Stimulated activated CD4-positive, alpha-beta T cell treated with anti-CD3 and anti-CD28 coated beads, Interleukin-12 subunit alpha, Interleukin-12 subunit beta, amount 100 ng/mL, for 4 hours (primary cell): Measurements from ENCODE around the gene MCM3AP.

Source experiments
- DNase-seq: peaks from one replicate; pipeline ENCODE4 v3.0.0-alpha.2; 2020

The MCM3AP gene

GRCh38 chr21:46215436-46216131, 69.8 kb downstream of the MCM3AP start:
- DNase-seq: no peak

GRCh38 chr21:46214478-46215340, 70.7 kb downstream of the MCM3AP start:
- DNase-seq: no peak

GRCh38 chr21:46213620-46214286, 71.7 kb downstream of the MCM3AP start:
- no peak for DNase-seq

- no peak for DNase-seq
These were observed 72.5 kb downstream of the MCM3AP start for GRCh38 chr21:46212721-46213484.

- no peak for DNase-seq
These were observed 73.4 kb downstream of the MCM3AP start for GRCh38 chr21:46211786-46212720.

- no peak for DNase-seq
These were observed 74.0 kb downstream of the MCM3AP start for GRCh38 chr21:46211376-46211775.

- DNase-seq: no peak
These were observed 74.9 kb downstream of the MCM3AP start for GRCh38 chr21:46210378-46211136.

GRCh38 chr21:46208761-46209721, 76.4 kb downstream of the MCM3AP start:
- no peak for DNase-seq

- no peak for DNase-seq
These were observed 77.4 kb downstream of the MCM3AP start for GRCh38 chr21:46207920-46208591.

- DNase-seq: no peak
These were observed 78.1 kb downstream of the MCM3AP start for GRCh38 chr21:46207006-46207919.

- no peak for DNase-seq
These were observed 79.0 kb downstream of the MCM3AP start for GRCh38 chr21:46206163-46207005.

GRCh38 chr21:46205766-46206162, 79.6 kb downstream of the MCM3AP start:
- no peak for DNase-seq

GRCh38 chr21:46205166-46205565, 80.2 kb downstream of the MCM3AP start:
- DNase-seq: no peak

- DNase-seq: no peak
These were observed 82.2 kb downstream of the MCM3AP start for GRCh38 chr21:46203203-46203600.

GRCh38 chr21:46202592-46203202, 82.7 kb downstream of the MCM3AP start:
- DNase-seq: no peak
